SW 1271 (cell line): ENCODE measurements around the gene LSS.
"Not testable (repeated sequence)": the region's sequence is repeated elsewhere in the genome, so short reads cannot be mapped to it uniquely, and the experiment has no call there.

Experiments used
- DNase-seq, 2 experiments: peaks; one replicate each; lab custom pipeline; 2025; lab: John Stamatoyannopoulos, UW

Gene LSS

GRCh38 chr21:46245213-46245915 lies 16.8 kb upstream of the LSS start:
- no peak for DNase-seq

GRCh38 chr21:46244602-46245001 lies 16.0 kb upstream of the LSS start:
- no peak for DNase-seq

GRCh38 chr21:46243960-46244361 lies 15.4 kb upstream of the LSS start:
- no peak for DNase-seq

- no peak for DNase-seq
These were observed 14.8 kb upstream of the LSS start for GRCh38 chr21:46243325-46243724.

GRCh38 chr21:46241577-46241976 lies 13.0 kb upstream of the LSS start:
- not testable (repeated sequence) for DNase-seq

GRCh38 chr21:46239817-46240325 lies 11.3 kb upstream of the LSS start:
- DNase-seq = no peak

GRCh38 chr21:46237474-46237873 lies 8.9 kb upstream of the LSS start:
- DNase-seq = no peak

GRCh38 chr21:46234436-46234950 lies 5.9 kb upstream of the LSS start:
- no peak for DNase-seq

- no peak for DNase-seq
These were observed 1.3 kb upstream of the LSS start for GRCh38 chr21:46229923-46230260.

- no peak for DNase-seq
These were observed 754 bp upstream of the LSS start for GRCh38 chr21:46229133-46229922.

GRCh38 chr21:46227811-46228344 lies 696 bp downstream of the LSS start:
- DNase-seq = no peak

GRCh38 chr21:46226920-46227599 lies 1.5 kb downstream of the LSS start:
- DNase-seq = no peak

GRCh38 chr21:46226146-46226545 lies 2.4 kb downstream of the LSS start:
- no peak for DNase-seq

GRCh38 chr21:46223661-46224060 lies 4.9 kb downstream of the LSS start:
- DNase-seq = not testable (repeated sequence)

- no peak for DNase-seq
These were observed 5.4 kb downstream of the LSS start for GRCh38 chr21:46223217-46223616.

GRCh38 chr21:46222436-46223116 lies 6.0 kb downstream of the LSS start:
- DNase-seq = no peak

- DNase-seq = no peak
These were observed 6.7 kb downstream of the LSS start for GRCh38 chr21:46221664-46222435.

- DNase-seq = no peak
These were observed 7.7 kb downstream of the LSS start for GRCh38 chr21:46220847-46221246.

GRCh38 chr21:46220275-46220810 lies 8.2 kb downstream of the LSS start:
- DNase-seq = no peak

GRCh38 chr21:46219591-46220239 lies 8.9 kb downstream of the LSS start:
- no peak for DNase-seq
